HL-60 (cell line): Measurements from ENCODE around the gene DOK1.

ENCODE experiments used
- DNase-seq, 2 experiments: peaks; one replicate each; pipeline ENCODE4 v3.0.0-alpha.2; 2010 to 2020; ENCODE audit warnings: low read depth in 1 of 2, low spot score in 1 of 2
- H3K27ac ChIP-seq: fragments of 250-450 bp; sonication (Bioruptor Pico); replicated peaks from 2 replicates; pipeline ENCODE4 v1.5.1; 2020; ENCODE audit warnings: mild to moderate bottlenecking, moderate library complexity
- H3K27me3 ChIP-seq: fragments of 250-450 bp; sonication (Bioruptor Pico); 2 replicates; pipeline ENCODE4 v1.5.1; 2021; ENCODE audit warnings: mild to moderate bottlenecking, moderate library complexity; ENCODE audit not compliant: insufficient read depth, poor library complexity, severe bottlenecking
- H3K4me3 ChIP-seq: replicated peaks from 2 replicates; pipeline ENCODE4 v1.5.1; 2011; ENCODE audit warnings: mild to moderate bottlenecking, control low read depth, low read length; ENCODE audit not compliant: insufficient read depth
- CTCF ChIP-seq: IDR thresholded peaks from one replicate; pipeline ENCODE4 v1.5.1; 2011; ENCODE audit warnings: low read length, control low read depth, inconsistent platforms; ENCODE audit not compliant: insufficient read depth
- GABPA ChIP-seq: IDR thresholded peaks from 2 replicates; pipeline ENCODE4 v1.6.1; 2012; ENCODE audit warnings: low read depth
- POLR2AphosphoS5 ChIP-seq: IDR thresholded peaks from 2 replicates; pipeline ENCODE4 v1.6.1; 2012; ENCODE audit warnings: low read depth
- SPI1 ChIP-seq: IDR thresholded peaks from 2 replicates; pipeline ENCODE4 v1.6.1; 2012; ENCODE audit warnings: low read depth, mild to moderate bottlenecking, borderline replicate concordance
- TF ChIP-seq, protein P1 (sequence below): IDR thresholded peaks from 2 replicates; pipeline ENCODE4 v1.6.1; 2012; ENCODE audit warnings: low read depth; ENCODE audit not compliant: insufficient replicate concordance

DOK1 gene

GRCh38 chr2:74597410-74597809, 42.9 kb downstream of the DOK1 start:
- Histone ChIP-seq H3K4me3 (no peak overlapping the region), H3K27me3 (peaks cover 3% of the 10 kb centered on the region), H3K27ac (no peak overlapping the region)
- TF ChIP-seq SPI1 = no peak
- TF ChIP-seq CTCF = no peak
- TF ChIP-seq POLR2AphosphoS5 = no peak
- TF ChIP-seq GABPA = no peak
- TF ChIP-seq, protein P1, sequence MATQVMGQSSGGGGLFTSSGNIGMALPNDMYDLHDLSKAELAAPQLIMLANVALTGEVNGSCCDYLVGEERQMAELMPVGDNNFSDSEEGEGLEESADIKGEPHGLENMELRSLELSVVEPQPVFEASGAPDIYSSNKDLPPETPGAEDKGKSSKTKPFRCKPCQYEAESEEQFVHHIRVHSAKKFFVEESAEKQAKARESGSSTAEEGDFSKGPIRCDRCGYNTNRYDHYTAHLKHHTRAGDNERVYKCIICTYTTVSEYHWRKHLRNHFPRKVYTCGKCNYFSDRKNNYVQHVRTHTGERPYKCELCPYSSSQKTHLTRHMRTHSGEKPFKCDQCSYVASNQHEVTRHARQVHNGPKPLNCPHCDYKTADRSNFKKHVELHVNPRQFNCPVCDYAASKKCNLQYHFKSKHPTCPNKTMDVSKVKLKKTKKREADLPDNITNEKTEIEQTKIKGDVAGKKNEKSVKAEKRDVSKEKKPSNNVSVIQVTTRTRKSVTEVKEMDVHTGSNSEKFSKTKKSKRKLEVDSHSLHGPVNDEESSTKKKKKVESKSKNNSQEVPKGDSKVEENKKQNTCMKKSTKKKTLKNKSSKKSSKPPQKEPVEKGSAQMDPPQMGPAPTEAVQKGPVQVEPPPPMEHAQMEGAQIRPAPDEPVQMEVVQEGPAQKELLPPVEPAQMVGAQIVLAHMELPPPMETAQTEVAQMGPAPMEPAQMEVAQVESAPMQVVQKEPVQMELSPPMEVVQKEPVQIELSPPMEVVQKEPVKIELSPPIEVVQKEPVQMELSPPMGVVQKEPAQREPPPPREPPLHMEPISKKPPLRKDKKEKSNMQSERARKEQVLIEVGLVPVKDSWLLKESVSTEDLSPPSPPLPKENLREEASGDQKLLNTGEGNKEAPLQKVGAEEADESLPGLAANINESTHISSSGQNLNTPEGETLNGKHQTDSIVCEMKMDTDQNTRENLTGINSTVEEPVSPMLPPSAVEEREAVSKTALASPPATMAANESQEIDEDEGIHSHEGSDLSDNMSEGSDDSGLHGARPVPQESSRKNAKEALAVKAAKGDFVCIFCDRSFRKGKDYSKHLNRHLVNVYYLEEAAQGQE = no peak
- DNase-seq = no peak

DNA sequence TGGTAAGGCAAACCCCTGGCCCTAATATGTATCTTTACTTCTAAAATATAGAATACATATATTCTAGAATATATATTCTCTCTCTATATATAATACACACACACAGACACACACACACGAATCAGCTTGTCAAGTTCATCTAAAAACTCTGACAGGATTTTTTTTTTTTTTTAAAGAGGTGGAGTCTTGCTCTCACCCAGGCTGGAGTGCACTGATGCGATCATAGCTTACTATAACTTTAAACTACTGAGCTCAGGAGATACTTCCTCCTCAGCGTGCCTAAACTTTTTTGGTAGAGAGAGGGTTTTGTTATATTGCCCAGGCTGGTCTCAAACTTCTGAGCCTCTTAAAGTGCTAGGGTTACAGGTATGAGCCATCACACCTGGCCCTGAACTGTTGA, 45.2 kb downstream of the DOK1 start:
- no peak for DNase-seq
- no peak overlapping the region for H3K4me3 ChIP-seq
- H3K27me3 ChIP-seq = peaks cover 3% of the 10 kb centered on the region
- no peak overlapping the region for H3K27ac ChIP-seq
- TF ChIP-seq, protein P1 = no peak
- no peak for TF ChIP-seq CTCF
- TF ChIP-seq SPI1 = no peak
- TF ChIP-seq GABPA = no peak
- TF ChIP-seq POLR2AphosphoS5 = no peak

DNA sequence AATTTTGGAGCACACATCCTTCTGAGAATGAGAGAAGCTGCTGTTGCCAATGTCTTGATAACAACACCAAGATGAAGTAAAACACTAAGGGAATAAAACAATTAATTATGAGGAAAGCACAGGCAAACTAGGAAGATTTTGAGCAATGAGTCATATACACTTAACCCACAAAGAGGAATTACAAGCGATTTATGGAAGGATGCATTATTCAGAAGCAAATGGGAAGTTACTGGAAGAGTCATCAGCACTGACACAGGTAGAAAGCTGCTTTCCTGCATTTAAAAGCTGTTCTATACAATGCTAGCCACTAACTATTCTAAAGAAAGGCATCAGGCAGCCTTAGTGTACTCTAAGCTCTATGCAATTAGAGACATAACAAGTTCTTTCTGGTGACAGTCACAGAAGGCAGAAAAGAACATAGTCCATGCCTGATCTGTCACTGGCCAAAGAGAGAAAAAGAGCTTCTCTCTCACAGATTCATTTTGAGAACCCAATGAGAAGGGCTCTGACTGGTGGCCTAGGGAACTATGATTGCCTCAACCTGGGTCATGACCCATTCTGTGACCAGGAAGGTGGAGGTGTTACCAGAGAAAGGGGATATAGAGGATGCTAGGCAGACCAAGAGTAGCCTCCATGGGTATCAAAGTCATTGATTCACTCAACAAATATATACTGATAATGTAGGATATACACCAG, 48.2 kb downstream of the DOK1 start:
- Histone ChIP-seq H3K4me3 (no peak overlapping the region), H3K27ac (no peak overlapping the region), H3K27me3 (no peaks in the 10 kb centered on the region)
- no peak for DNase-seq
- TF ChIP-seq CTCF (no peak), SPI1 (no peak), GABPA (no peak), POLR2AphosphoS5 (no peak)
- TF ChIP-seq, protein P1 = no peak
